B cell (primary cell): ENCODE measurements around the gene MPZL1. TPM values are rescaled to one million over a fixed set of nuclear protein-coding genes. Genes with fewer than 3 reads are reported as not detected.

Experiments used
- ATAC-seq: fragments of 200-7000 bp; cut with Tn5 transposase; one replicate; pipeline ENCODE4 v1.10.0; 2021; ENCODE audit warnings: low read depth, mild to moderate bottlenecking, moderate number of reproducible peaks, moderate library complexity
- CTCF ChIA-PET: fragments of 350-600 bp; sonication (Branson Sonifier 250); formaldehyde crosslinking; loops from one replicate; lab custom pipeline; 2021; ENCODE audit warnings: antibody characterized with exemption, inconsistent platforms; lab: Charles Lee
- POLR2A ChIA-PET: fragments of 350-600 bp; sonication (Branson Sonifier 250); formaldehyde crosslinking; loops from one replicate; lab custom pipeline; 2021; ENCODE audit warnings: antibody characterized with exemption; lab: Charles Lee
- DNase-seq: peaks from one replicate; pipeline ENCODE4 v3.0.0; 2013
- H2AFZ ChIP-seq: 2 replicates; pipeline ENCODE4 v1.6.1; 2012; ENCODE audit warnings: mild to moderate bottlenecking, low read depth, low read length; ENCODE audit not compliant: insufficient read depth, poor library complexity, severe bottlenecking
- H3K27ac ChIP-seq, 2 donors: 1 replicate in 1 of 2; 2 replicates in 1 of 2; pipeline ENCODE4 v1.5.1; 2012 to 2013; ENCODE audit warnings: low read length in 2 of 2, mild to moderate bottlenecking in 2 of 2, moderate library complexity in 1 of 2
- H3K27me3 ChIP-seq, 4 experiments: fragments of 200-600 bp in 1 of 4; sonication (generic) in 1 of 4; replicated peaks in 1 of 4; 1 replicate in 2 of 4; 2 replicates in 2 of 4; pipeline versions ENCODE4 v1.6.1 to v1.7.0; 2013 to 2016; ENCODE audit warnings: low read length in 3 of 4, mild to moderate bottlenecking in 2 of 4, mixed read lengths in 1 of 4, moderate library complexity in 1 of 4; ENCODE audit not compliant: insufficient read depth in 4 of 4, control insufficient read depth in 3 of 4; ENCODE audit errors: control extremely low read depth in 1 of 4
- H3K36me3 ChIP-seq, 2 experiments: replicated peaks in 1 of 2; 1 replicate in 1 of 2; 2 replicates in 1 of 2; pipeline versions ENCODE4 v1.6.1 to v1.7.1; 2013; ENCODE audit warnings: low read length in 1 of 2; ENCODE audit not compliant: insufficient read depth in 2 of 2, control insufficient read depth in 1 of 2; ENCODE audit errors: control extremely low read depth in 1 of 2, extremely low read depth in 1 of 2
- H3K4me1 ChIP-seq, 2 donors: fragments of 200-600 bp in 1 of 2; sonication (generic) in 1 of 2; 1 replicate in 1 of 2; 2 replicates in 1 of 2; pipeline versions ENCODE4 v1.5.1 to v1.6.1; 2013 to 2017; ENCODE audit warnings: low read length in 2 of 2; ENCODE audit not compliant: control insufficient read depth in 2 of 2, insufficient read depth in 2 of 2
- H3K4me2 ChIP-seq: replicated peaks from 2 replicates; pipeline ENCODE3; 2012; ENCODE audit warnings: mild to moderate bottlenecking, low read depth, low read length; ENCODE audit not compliant: poor library complexity, severe bottlenecking
- H3K4me3 ChIP-seq, 5 experiments: fragments of 200-600 bp in 1 of 5; sonication (generic) in 1 of 5; 1 replicate in 3 of 5; 2 replicates in 2 of 5; pipeline versions ENCODE4 v1.5.1 to v1.7.0; 2011 to 2016; ENCODE audit warnings: low read length in 4 of 5, mild to moderate bottlenecking in 4 of 5, low read depth in 2 of 5, control low read depth in 1 of 5, moderate library complexity in 1 of 5; ENCODE audit not compliant: insufficient read depth in 1 of 5; ENCODE audit errors: control extremely low read depth in 1 of 5, extremely low read depth in 1 of 5
- H3K79me2 ChIP-seq: fragments of 200-600 bp; sonication (generic); one replicate; pipeline ENCODE4 v1.6.0; 2016; ENCODE audit warnings: low read length; ENCODE audit not compliant: control insufficient read depth, insufficient read depth
- H3K9ac ChIP-seq: fragments of 200-600 bp; sonication (generic); 2 replicates; pipeline ENCODE4 v1.6.1; 2017; ENCODE audit warnings: mild to moderate bottlenecking, low read length, moderate library complexity
- H3K9me3 ChIP-seq, 3 donors: one replicate each; pipeline versions ENCODE4 v1.6.1 to v1.7.1; 2013; ENCODE audit warnings: low read length in 2 of 3; ENCODE audit not compliant: control insufficient read depth in 2 of 3, insufficient read depth in 1 of 3; ENCODE audit errors: control extremely low read depth in 1 of 3
- H4K20me1 ChIP-seq: 2 replicates; pipeline ENCODE4 v1.6.0; 2012; ENCODE audit warnings: mild to moderate bottlenecking, low read length; ENCODE audit not compliant: insufficient read depth, control insufficient read depth, poor library complexity, severe bottlenecking
- H3K27ac Mint-ChIP-seq: one replicate; pipeline ENCODE4 v1.8.0; 2021; ENCODE audit warnings: mixed read lengths
- H3K27me3 Mint-ChIP-seq: one replicate; pipeline ENCODE4 v1.8.0; 2021; ENCODE audit warnings: mixed read lengths
- H3K4me1 Mint-ChIP-seq: one replicate; pipeline ENCODE4 v1.8.0; 2021; ENCODE audit warnings: mixed read lengths
- H3K4me3 Mint-ChIP-seq: one replicate; pipeline ENCODE4 v1.8.0; 2021; ENCODE audit warnings: mixed read lengths
- H3K9me3 Mint-ChIP-seq: one replicate; pipeline ENCODE4 v1.8.0; 2022; ENCODE audit warnings: mixed read lengths; ENCODE audit not compliant: insufficient read depth
- CTCF ChIP-seq: fragments of 200-600 bp; IDR thresholded peaks from one replicate; pipeline ENCODE4 v1.8.0; 2022; ENCODE audit warnings: antibody characterized with exemption, mild to moderate bottlenecking
- EZH2 ChIP-seq: IDR thresholded peaks from 2 replicates; pipeline ENCODE4 v1.6.1; 2012; ENCODE audit warnings: borderline replicate concordance, low read depth, mild to moderate bottlenecking, moderate library complexity, low read length; ENCODE audit not compliant: insufficient read depth, poor library complexity, severe bottlenecking
- WGBS: methylation state at CpG from one replicate; pipeline ENCODE4 v1.1.5; 2013; ENCODE audit warnings: missing lambda C conversion rate; ENCODE audit not compliant: insufficient coverage; 5-methylcytosine and 5-hydroxymethylcytosine counted together
- intact Hi-C: fragments of 100-400 bp; cut with micrococcal nuclease; formaldehyde crosslinking; loops from one replicate; pipeline ENCODE4 v1.10.0; 2022
- polyA plus RNA-seq: library from polyadenylated mRNA; depleted of rRNA; stranded (reverse); fragments of >200 nt; gene quantifications from 2 replicates; pipeline ENCODE4 v1.2.3, GENCODE V29; 2012
- total RNA-seq, 2 donors: library from RNA; stranded (reverse); fragments of 120-200 nt in 1 of 2; gene quantifications; 1 replicate in 1 of 2; 2 replicates in 1 of 2; pipeline versions ENCODE4 v1.2.3 to v1.2.4, GENCODE V29; 2013 to 2022

MPZL1 gene
- total and polyA plus RNA-seq, 2 donors (not counting 1 experiment from before 2014, with no cell fraction given), result 15.4 to 27.7 TPM

DNA sequence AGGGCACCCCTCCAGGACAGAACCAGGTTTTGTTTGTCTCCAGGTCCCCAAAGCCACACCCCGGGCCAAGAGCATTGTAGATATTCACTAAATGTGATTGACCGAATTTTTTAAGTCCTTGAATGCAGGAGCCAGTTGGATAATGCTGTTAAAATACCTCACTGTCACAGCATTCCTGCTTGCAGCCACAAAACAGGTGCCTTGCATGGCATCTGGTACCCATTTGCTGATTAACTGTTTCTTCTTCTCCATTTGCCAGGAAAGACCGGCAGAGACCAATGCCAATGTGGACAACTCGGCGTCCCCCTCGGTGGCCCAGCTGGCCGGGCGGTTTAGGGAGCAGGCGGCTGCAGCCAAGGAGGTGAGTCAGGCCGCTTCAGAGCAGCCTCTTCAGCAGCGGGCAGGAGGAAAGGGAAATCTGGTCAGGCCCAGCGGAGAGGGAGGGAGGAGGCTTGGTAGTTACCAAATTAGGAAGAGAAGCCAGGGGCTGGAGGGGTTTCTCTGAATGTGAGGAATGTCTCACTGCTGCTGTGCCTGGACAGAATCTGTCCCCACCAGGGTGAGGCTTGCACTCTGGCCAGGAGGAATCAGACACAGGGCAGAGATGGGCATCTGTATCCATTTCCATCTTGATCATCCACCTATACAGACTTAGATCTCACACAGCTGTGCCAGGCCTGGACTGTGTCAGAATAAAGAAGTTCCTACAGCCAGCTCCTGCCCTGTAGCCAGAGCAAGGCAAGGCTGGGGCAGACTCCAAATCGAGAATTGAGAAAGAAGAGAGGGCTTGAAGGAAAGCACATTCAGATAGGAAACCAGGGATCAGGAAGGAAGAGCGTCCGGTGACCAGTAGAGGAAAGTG lies 37.9 kb upstream of the MPZL1 start:
- intact Hi-C loops, result no loop called here
- Histone ChIP-seq H2AFZ (no peak overlapping the region), H3K4me3 (no peak overlapping the region), H3K9me3 (no peaks in the 10 kb centered on the region), H3K27me3 (no peaks in the 10 kb centered on the region), H4K20me1 (peaks cover 93% of the 10 kb centered on the region), H3K79me2 (peaks cover 67% of the 10 kb centered on the region), H3K4me2 (no peak overlapping the region), H3K4me1 (peaks cover 27 to 49% of the 10 kb centered on the region in 2 donors), H3K36me3 (peaks cover 33 to 95% of the 10 kb centered on the region in 2 experiments), H3K9ac (no peak overlapping the region), H3K27ac (peak overlapping the region in 1 of 2 donors; percentile 52)
- ChIA-PET POLR2A (no interaction called here), CTCF (interaction anchor here (1.6 kb wide), 1 partner anchor 84 kb away, joined by 10 read pairs; no protein-coding TSS in a partner anchor)
- ATAC-seq (no peak), DNase-seq (no peak)
- 97% methylated on average over 10 of the region's 15 CpGs for WGBS
- H3K27ac Mint-ChIP-seq, result peak overlapping the region; percentile 63
- TF ChIP-seq EZH2 (no peak), CTCF (no peak)
- H3K4me1 Mint-ChIP-seq, result peaks cover 43% of the 10 kb centered on the region
- H3K4me3 Mint-ChIP-seq, result no peak overlapping the region
- H3K9me3 Mint-ChIP-seq, result no peaks in the 10 kb centered on the region
- H3K27me3 Mint-ChIP-seq, result no peaks in the 10 kb centered on the region

- Mint-ChIP-seq H3K27ac (peak overlapping the region; percentile 62), H3K9me3 (no peaks in the 10 kb centered on the region), H3K4me1 (peaks cover 50% of the 10 kb centered on the region), H3K27me3 (no peaks in the 10 kb centered on the region), H3K4me3 (no peak overlapping the region)
- no peaks in the 10 kb centered on the region for H3K27me3 ChIP-seq
- ChIA-PET CTCF (interaction anchor here (0.8 to 3.9 kb wide), 8 partner anchors 10 to 84 kb away, joined by 3 to 201 read pairs (median 9); partner anchors contain the start of gene RCSD1), POLR2A (no interaction called here)
- peaks cover 62% of the 10 kb centered on the region for H3K79me2 ChIP-seq
- DNase-seq (no peak), ATAC-seq (no peak)
- H4K20me1 ChIP-seq, result peaks cover 92% of the 10 kb centered on the region
- H3K4me1 ChIP-seq, result peaks cover 9 to 29% of the 10 kb centered on the region in 2 donors
- intact Hi-C loops, result no loop called here
- no peak for TF ChIP-seq EZH2
- no peak for TF ChIP-seq CTCF
- WGBS, result 100% methylated on average over 1 of the region's 5 CpGs
- H3K4me2 ChIP-seq, result no peak overlapping the region
- H3K36me3 ChIP-seq, result peaks cover 25 to 92% of the 10 kb centered on the region in 2 experiments
- no peak overlapping the region for H3K4me3 ChIP-seq
- no peaks in the 10 kb centered on the region for H3K9me3 ChIP-seq
- H3K27ac ChIP-seq, result peak overlapping the region in 1 of 2 donors; percentile 30
- H3K9ac ChIP-seq, result no peak overlapping the region
- no peak overlapping the region for H2AFZ ChIP-seq
These were observed 35.9 kb upstream of the MPZL1 start for GRCh38 chr1:167685844-167686243.
